Tibial nerve (tissue), 4 donors: ENCODE results near the gene ARHGEF37.

Experiments
- CTCF ChIP-seq, 5 experiments: fragments of 200-600 bp in 3 of 5; fragments of 450-650 bp in 2 of 5; sonication (generic) in 3 of 5; IDR thresholded peaks; one replicate each; pipeline ENCODE4 v1.5.1; 2016 to 2019; ENCODE audit warnings: antibody characterized with exemption in 5 of 5, mild to moderate bottlenecking in 3 of 5, moderate library complexity in 2 of 5
- EP300 ChIP-seq, 2 donors: sonication (generic); formaldehyde crosslinking; IDR thresholded peaks; one replicate each; pipeline ENCODE4 v1.6.1; 2017; ENCODE audit warnings: antibody characterized with exemption in 2 of 2, mild to moderate bottlenecking in 1 of 2
- POLR2A ChIP-seq, 2 donors: fragments of 450-650 bp; IDR thresholded peaks; one replicate each; pipeline ENCODE4 v1.6.1; 2017; ENCODE audit warnings: antibody characterized with exemption in 2 of 2, mild to moderate bottlenecking in 2 of 2, moderate library complexity in 2 of 2

GRCh38 chr5:149644629-149645028 is 63.3 kb downstream of the ARHGEF37 start:
- TF ChIP-seq POLR2A (IDR thresholded peaks at IDR 0.05) (no peak), CTCF (IDR thresholded peaks at IDR 0.05) (no peak), EP300 (IDR thresholded peaks at IDR 0.05) (no peak)
